ENCODE results near the gene FCGR2B.
"Not testable (repeated sequence)": the region's sequence is repeated elsewhere in the genome, so short reads cannot be mapped to it uniquely, and the experiment has no call there.

FCGR2B gene

GRCh38 chr1:161636976-161637375 is 26.0 kb upstream of the FCGR2B start:
- not testable (repeated sequence) for DNase-seq; H3K36me3 ChIP-seq; H3K9me3 ChIP-seq; H3K4me1 ChIP-seq; H3K27me3 ChIP-seq; H3K4me3 ChIP-seq (ENCODE audit: low read depth, low read length)

DNA sequence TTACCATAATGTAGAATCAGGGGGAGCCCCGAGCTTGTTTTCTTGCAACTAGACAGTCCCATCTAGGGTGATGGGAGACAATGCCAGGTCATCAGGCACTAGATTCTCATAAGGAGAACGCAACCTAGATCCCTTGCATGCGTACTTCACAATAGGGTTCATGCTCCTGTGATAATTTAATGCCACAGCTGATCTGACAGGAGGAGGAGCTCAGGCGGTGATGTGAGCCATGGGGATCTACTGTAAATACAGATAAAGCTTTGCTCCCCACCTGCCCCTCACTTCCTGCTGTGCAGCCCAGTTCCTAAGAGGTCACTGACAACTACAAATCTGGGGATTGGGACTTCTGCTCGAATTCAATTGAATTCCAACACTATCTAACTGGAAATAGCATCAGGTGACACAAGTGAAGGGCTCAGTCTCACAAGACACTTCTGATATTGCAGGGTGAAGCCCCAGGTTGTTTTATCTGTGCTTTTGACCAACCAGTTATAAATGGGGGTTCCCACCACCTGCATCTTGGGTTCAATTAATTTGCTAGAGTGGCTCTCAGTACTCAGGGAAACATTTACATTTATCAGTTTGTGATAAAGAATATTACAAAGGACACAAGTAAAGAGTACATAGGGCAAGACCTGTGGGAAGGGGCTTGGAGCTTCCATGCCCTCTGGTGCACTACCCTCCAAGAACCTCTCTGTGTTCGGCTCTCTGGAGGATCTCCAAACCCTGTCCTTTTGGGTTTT is 24.5 kb upstream of the FCGR2B start:
- not testable (repeated sequence) for DNase-seq; H3K9me3 ChIP-seq; H3K4me3 ChIP-seq (ENCODE audit: low read depth, low read length); H3K27me3 ChIP-seq; H3K4me1 ChIP-seq; H3K36me3 ChIP-seq

GRCh38 chr1:161639203-161639602 is 23.7 kb upstream of the FCGR2B start:
- H3K27me3 ChIP-seq; H3K4me3 ChIP-seq (ENCODE audit: low read depth, low read length); H3K9me3 ChIP-seq; DNase-seq; H3K36me3 ChIP-seq; H3K4me1 ChIP-seq: not testable (repeated sequence)

DNA sequence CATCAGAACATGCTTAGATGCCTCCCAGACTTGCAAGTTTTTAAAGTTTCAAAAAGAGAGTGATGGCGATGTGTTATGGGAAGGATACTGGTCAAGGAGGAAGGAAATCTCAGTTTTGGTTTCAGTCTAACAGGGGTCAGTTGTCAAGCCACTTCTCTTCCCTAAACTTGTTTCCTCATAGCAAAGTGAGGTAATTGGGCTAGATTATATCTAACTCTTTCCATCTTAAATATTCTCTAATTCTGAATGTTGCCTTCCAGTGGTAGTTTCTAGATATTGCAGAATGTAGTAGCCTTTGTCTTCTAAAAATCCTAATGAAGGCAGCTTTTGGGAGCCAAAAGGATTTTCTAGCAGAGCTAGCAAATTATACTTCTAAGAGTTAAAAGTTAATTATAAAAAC is 20.2 kb upstream of the FCGR2B start:
- not testable (repeated sequence) for H3K36me3 ChIP-seq; DNase-seq; H3K9me3 ChIP-seq; H3K4me1 ChIP-seq; H3K27me3 ChIP-seq; H3K4me3 ChIP-seq (ENCODE audit: low read depth, low read length)

GRCh38 chr1:161643481-161644208 is 19.3 kb upstream of the FCGR2B start:
- not testable (repeated sequence) for H3K27me3 ChIP-seq; H3K4me3 ChIP-seq (ENCODE audit: low read depth, low read length); H3K4me1 ChIP-seq; DNase-seq; H3K9me3 ChIP-seq; H3K36me3 ChIP-seq

GRCh38 chr1:161644855-161645254 is 18.1 kb upstream of the FCGR2B start:
- DNase-seq; H3K4me1 ChIP-seq; H3K4me3 ChIP-seq (ENCODE audit: low read depth, low read length); H3K9me3 ChIP-seq; H3K36me3 ChIP-seq; H3K27me3 ChIP-seq: not testable (repeated sequence)

GRCh38 chr1:161647507-161648360 is 15.2 kb upstream of the FCGR2B start:
- H3K9me3 ChIP-seq; H3K27me3 ChIP-seq; DNase-seq; H3K4me3 ChIP-seq (ENCODE audit: low read depth, low read length); H3K36me3 ChIP-seq; H3K4me1 ChIP-seq: not testable (repeated sequence)
- peak; percentile 24 for TF ChIP-seq CTCF (IDR thresholded peaks at IDR 0.05; ENCODE audit: low read depth, low read length)

GRCh38 chr1:161653541-161653940 is 9.4 kb upstream of the FCGR2B start:
- DNase-seq; H3K36me3 ChIP-seq; H3K9me3 ChIP-seq; H3K4me3 ChIP-seq (ENCODE audit: low read depth, low read length); H3K4me1 ChIP-seq; H3K27me3 ChIP-seq: not testable (repeated sequence)

DNA sequence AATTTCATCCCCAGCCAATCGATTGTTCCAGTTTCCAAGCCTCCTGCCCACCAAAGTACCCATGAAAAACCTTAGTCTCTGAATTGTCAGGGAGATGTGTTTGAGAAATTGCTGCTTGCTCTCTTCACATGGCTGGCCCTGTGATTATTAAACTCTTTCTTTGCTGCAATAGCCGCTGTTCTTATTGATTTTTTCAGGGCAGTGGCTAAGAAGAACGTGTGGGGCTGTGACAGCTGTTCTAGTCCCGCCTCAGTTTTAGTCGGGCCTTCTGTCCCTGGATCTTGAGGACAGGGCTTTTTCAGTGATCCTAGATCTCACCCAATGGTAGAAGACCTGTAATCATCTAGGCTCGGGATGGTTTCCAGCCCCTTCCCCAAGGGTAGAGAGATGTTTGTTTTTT is 9.0 kb upstream of the FCGR2B start:
- H3K36me3 ChIP-seq; H3K9me3 ChIP-seq; H3K4me3 ChIP-seq (ENCODE audit: low read depth, low read length); DNase-seq; H3K4me1 ChIP-seq; H3K27me3 ChIP-seq: not testable (repeated sequence)

DNA sequence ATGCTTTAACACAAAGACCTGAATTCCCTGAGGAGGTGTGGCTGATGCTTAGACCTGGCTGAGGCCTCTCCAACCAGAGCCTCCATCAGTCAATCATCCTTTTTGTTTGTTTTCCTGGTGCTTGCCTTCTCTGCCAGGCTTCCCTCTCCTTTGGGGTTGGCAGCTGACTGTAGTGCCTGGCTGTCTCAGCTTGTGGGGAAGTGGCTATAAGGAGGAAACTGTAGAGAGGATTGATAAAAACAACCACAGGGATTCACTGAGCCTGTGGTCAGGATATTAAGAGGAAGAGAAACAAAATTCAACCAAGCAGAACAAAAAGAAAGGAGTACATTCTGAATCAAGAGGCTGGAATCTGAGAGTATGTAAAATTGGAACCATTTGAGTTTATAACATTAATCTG is 4.4 kb upstream of the FCGR2B start:
- DNase-seq, H3K9me3 ChIP-seq, H3K36me3 ChIP-seq: not testable (repeated sequence)

DNA sequence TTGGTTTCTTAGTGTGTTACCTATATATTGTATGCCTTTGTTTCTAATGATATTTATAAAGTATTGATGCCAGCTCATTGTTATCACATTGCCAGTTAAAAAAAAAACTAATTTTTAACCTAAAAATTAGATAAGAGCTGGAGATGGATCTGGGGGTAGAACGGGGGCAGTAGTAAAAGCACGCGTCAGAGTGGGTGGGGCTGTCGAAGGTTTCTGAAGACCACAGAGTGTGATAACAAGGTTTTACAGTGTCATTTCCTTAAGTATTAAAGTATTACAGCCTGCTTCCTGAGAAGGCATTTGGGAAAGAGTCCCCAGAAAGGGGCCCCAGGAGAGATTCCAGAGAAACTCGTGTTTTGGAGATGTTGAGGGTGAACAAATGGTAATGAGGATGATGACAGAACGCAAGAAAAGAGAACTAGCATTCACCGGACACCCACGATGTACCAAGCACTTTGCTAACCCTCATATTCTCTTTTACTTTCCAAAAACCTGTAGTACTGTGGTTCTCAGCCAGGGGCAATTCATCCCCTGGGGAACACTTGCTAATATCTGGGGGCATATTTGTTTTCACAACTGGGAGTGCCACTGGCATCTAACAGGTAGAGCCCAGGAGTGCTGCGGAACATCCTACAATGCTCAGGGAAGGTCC is 1.2 kb upstream of the FCGR2B start:
- not testable (repeated sequence) for H3K4me3 ChIP-seq (ENCODE audit: low read depth, low read length); H3K36me3 ChIP-seq; DNase-seq

More for the DNA sequence above, 4.4 kb upstream of the FCGR2B start:
- H3K4me3 ChIP-seq (ENCODE audit: low read depth, low read length); H3K27me3 ChIP-seq; H3K4me1 ChIP-seq: not testable (repeated sequence)

GRCh38 chr1:161663569-161663968 is 626 bp downstream of the FCGR2B start:
- H3K27me3 ChIP-seq; H3K36me3 ChIP-seq; H3K9me3 ChIP-seq; H3K4me1 ChIP-seq; DNase-seq; H3K4me3 ChIP-seq (ENCODE audit: low read depth, low read length): not testable (repeated sequence)

More for the DNA sequence above, 1.2 kb upstream of the FCGR2B start:
- H3K4me1 ChIP-seq, H3K27me3 ChIP-seq, H3K9me3 ChIP-seq: not testable (repeated sequence)

- H3K4me1 ChIP-seq; H3K36me3 ChIP-seq; H3K9me3 ChIP-seq; H3K4me3 ChIP-seq (ENCODE audit: low read depth, low read length); H3K27me3 ChIP-seq; DNase-seq: not testable (repeated sequence)
Observed at GRCh38 chr1:161664689-161665088, 1.7 kb downstream of the FCGR2B start.

Data from BE2C (cell line).